GM19372 (cell line): ENCODE data around the gene SLC22A8.
"Not testable (repeated sequence)": the region's sequence is repeated elsewhere in the genome, so short reads cannot be mapped to it uniquely, and the experiment has no call there.

ENCODE experiments used
- ATAC-seq: cut with Tn5 transposase; IDR thresholded peaks from one replicate; pipeline ENCODE4 v1.9.1; 2021; ENCODE audit warnings: mild to moderate bottlenecking, low read depth, moderate library complexity; ENCODE audit not compliant: unreplicated experiment

SLC22A8 gene

DNA sequence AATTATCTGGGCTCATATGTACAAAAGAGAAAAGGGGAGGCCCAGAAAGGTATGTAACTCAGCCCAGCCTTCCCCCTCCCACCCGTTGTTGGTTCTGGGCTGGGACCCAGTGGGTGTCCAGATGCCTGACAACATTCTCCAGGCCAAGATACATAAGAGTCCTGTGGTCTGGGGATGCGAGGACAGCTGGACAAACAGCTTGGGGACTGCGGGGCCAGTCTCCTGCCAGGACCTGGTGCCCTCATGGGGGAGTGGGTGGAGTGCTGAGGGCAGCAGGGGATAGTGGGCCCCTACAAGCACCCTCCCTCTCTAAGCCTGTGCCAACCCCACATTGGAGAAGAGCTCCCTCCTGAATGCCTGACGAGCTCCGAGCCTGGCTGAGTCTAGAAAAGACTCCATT is 27.4 kb downstream of the SLC22A8 start:
- no peak for ATAC-seq

GRCh38 chr11:62985041-62985750 is 30.4 kb downstream of the SLC22A8 start:
- ATAC-seq: no peak

- ATAC-seq: no peak
These were observed 31.1 kb downstream of the SLC22A8 start, which contains the start of gene SLC22A6 for GRCh38 chr11:62984451-62984991. SLC22A6 (minus strand) TSS chr11:62984967; CDS start chr11:62984690, 277 bp downstream.

GRCh38 chr11:62983536-62984199 is 32.0 kb downstream of the SLC22A8 start:
- no peak for ATAC-seq

DNA sequence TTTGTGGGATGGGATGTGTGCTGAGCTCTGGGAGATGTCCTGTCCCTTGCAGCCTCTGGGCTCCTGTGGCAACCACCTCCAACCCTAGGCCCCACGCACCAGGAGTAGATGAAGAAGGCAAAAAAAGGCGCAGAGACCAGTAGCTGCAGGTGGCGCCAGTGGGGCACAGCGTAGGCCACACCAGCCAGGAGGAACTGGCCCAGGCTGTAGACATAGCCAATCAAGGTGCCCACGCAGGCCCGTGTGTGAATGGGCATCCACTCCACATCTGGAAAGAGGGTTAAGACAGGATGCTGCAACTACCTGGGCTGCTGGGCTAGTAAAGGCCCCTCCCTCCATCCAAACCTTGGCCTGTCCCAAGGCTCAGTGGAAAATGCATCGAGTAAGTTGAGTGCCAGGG is 33.9 kb downstream of the SLC22A8 start:
- ATAC-seq: no peak

DNA sequence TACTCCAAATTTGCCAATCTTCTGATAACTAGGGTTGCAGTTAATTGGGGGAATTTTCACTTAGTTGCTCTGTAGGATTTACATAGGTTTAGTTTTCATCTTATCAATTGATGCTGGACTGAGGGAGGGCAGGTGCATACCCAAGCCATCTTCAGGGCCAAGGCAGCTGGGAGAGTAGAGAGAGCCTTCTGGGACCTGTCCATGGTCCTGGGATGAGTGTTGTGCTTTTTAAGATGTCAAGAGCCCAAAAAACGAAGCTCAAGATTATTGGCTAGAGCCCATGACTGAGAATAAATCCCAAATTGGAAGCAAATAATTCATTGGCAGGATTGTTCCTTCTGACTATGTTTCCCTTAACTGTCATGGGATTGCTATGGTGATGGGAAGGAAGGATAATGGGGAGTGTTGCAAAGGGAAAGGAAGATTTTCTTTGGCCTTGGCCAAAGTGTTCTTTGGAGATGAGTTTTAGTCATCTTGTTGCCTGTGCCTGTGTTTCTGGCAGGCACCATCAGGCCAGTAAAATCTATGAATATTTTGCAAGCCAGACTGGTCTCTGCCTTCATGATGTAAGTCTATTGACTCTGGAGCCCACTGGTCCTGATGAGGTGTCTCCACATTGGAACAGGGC is 35.4 kb downstream of the SLC22A8 start:
- no peak for ATAC-seq

DNA sequence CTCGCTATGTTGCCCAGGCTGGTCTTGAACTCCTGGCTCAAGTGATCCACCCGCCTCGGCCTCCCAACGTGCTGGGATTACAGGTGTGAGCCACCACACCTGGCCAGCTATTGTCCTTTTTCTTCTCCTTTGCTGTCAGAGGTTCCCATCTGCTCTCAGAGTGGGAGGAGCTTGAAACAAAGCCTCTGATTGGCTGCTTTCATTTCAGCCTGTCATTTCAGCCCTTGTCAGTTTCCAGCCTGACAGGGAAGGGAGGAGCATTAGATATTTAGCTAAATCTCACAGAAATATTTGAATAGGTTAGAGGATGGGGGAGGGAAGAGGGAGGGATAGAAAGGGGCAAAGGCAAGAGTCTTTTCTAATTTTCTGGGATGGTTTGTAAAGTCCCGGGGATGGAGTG is 39.5 kb downstream of the SLC22A8 start:
- ATAC-seq: no peak

GRCh38 chr11:62974848-62975522 is 40.7 kb downstream of the SLC22A8 start:
- no peak for ATAC-seq

GRCh38 chr11:62965574-62965973 is 50.1 kb downstream of the SLC22A8 start:
- ATAC-seq: no peak

GRCh38 chr11:62962391-62962790 is 53.2 kb downstream of the SLC22A8 start:
- ATAC-seq: no peak

DNA sequence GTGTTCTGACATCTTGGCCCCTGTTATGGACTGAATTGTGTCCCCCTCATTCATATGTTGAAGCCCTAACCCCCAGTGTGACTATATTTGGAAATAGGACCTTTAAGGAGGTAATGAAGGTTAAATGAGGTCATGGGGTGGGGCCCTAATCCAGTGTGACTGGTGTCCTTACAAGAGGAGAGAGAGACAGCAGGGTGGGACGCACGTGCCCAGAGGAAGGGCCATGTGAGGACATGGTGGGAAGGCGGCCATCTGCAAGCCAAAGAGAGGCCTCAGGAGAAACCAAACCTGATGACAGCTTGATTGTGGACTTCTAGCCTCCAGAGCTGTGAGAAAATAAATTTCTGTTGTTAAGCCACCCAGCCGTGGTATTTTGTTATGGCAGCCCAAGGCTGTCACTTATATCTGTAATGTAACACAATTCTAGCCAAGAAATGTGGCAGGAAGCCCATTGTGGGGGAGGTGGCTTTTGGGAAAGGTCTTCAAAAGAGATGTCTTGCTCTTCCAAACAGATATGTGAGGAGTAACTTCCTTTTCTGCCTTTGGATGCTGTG is 54.5 kb downstream of the SLC22A8 start:
- ATAC-seq: no peak

GRCh38 chr11:62959422-62959980 is 56.1 kb downstream of the SLC22A8 start:
- ATAC-seq: no peak

- ATAC-seq: no peak
These were observed 56.9 kb downstream of the SLC22A8 start for GRCh38 chr11:62958547-62959421.

- ATAC-seq: no peak
These were observed 58.5 kb downstream of the SLC22A8 start for GRCh38 chr11:62957147-62957546.

DNA sequence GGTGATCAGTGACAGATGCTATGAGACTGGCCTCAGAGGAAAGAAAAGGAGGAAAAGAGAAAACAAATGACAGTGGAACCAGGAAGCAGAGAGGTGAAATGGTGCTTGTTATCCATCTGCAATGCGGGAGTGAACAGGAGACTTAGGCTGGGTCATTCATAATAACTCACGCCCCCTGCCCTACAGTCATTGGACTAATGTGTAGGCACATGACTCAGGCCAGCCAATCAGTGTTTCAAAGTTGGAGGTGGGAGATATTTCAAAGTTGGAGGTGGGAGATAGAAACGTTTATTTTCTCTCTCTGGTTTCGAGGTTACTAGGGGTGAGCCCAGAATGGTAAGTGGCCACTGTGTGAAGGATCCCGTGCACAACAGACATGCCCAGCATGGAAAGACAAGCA is 61.2 kb downstream of the SLC22A8 start:
- ATAC-seq: no peak

DNA sequence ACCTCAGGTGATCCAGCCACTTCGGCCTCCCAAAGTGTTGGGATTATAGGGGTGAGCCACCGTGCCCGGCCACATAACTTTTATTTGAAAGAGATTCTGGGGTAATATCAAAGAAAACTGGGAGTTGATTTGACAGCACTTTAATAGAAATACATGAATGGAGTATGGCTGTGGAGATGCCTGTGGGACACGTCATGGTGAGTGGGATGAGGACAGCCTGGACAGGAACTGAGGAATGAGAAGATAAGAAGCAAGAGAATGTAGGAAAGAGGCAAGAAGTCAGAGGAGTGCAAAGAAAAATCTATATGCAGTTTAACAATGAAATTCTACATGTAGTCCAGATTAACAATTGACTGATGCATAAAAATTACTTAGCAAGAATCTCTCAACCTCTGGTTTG is 61.8 kb downstream of the SLC22A8 start:
- no peak for ATAC-seq

DNA sequence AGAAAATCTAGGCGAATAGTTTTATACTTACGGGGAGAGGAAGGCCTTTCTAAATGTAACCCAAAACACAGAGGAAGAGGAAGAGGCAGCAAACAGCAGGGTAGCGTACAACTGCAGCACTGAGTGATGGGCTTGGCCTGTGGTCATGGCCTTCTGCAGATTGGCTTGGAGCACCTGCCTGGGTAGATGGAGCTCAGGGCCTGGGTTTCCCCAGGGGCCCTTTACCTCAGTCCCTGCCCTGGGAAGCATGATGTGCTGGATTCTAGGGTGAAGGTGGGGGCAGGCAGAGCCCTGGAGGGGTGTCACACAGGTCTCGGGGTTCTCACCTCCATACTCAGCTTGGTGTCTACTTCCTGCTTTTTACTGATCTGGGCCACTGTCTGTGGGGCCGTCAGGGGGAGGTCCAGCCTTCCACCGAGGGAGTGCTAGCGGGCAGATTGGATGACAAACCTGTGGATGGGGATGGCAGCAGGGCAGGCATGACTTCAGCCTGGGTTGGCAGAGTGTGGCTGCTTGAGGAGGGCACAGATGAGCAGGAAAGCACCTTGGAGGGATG is 66.8 kb downstream of the SLC22A8 start:
- ATAC-seq: no peak

DNA sequence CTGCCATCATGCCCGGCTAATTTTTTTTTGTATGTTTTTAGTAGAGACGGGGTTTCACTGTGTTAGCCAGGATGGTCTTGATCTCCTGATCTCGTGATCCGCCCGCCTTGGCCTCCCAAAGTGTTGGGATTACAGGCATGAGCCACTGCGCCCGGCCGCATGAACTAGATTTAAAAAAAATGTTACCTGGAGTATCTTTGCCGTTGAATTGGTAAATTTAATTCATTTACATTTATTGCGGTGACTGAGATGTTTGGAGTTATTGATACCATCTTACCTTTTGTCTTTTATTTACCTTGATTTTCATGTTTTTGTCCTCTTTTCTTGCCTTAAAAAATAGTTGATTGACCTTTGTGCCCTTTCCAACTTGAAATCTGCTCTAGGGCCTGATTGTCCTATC is 70.1 kb downstream of the SLC22A8 start:
- not testable (repeated sequence) for ATAC-seq
